ENCODE data around the gene ZNF79.

GRCh38 chr9:127422787-127423186, 1.4 kb upstream of the ZNF79 start:
- TF ChIP-seq CTCF (IDR thresholded peaks at IDR 0.05) (no peak), EP300 (IDR thresholded peaks at IDR 0.05) (no peak), POLR2AphosphoS5 (IDR thresholded peaks at IDR 0.05) (no peak)

Data from upper lobe of left lung (tissue), 4 donors.